ENCODE data around the gene EPN2.

EPN2 gene

GRCh38 chr17:19296786-19297778, 59.9 kb downstream of the EPN2 start:
- DNase-seq = no peak

- no peak for DNase-seq
Measured at GRCh38 chr17:19298569-19299213, 61.5 kb downstream of the EPN2 start.

- DNase-seq = no peak
Measured at GRCh38 chr17:19299214-19299747, 62.1 kb downstream of the EPN2 start.

GRCh38 chr17:19299866-19300265, 62.7 kb downstream of the EPN2 start:
- no peak for DNase-seq

GRCh38 chr17:19301274-19301951, 64.2 kb downstream of the EPN2 start:
- no peak for DNase-seq

- no peak for DNase-seq
Measured at GRCh38 chr17:19301973-19302372, 64.8 kb downstream of the EPN2 start.

GRCh38 chr17:19302791-19303331, 65.7 kb downstream of the EPN2 start:
- no peak for DNase-seq

GRCh38 chr17:19303367-19303776, 66.2 kb downstream of the EPN2 start:
- DNase-seq = no peak

GRCh38 chr17:19304209-19304608, 67.0 kb downstream of the EPN2 start:
- peak; percentile 81 for DNase-seq

- DNase-seq = peak; percentile 23
Measured at GRCh38 chr17:19304751-19305150, 67.6 kb downstream of the EPN2 start.

- DNase-seq = peak; percentile 75
Measured at GRCh38 chr17:19305256-19305655, 68.1 kb downstream of the EPN2 start.

- DNase-seq = peak; percentile 49
Measured at GRCh38 chr17:19305761-19306159, 68.6 kb downstream of the EPN2 start.

GRCh38 chr17:19306160-19307111, 69.3 kb downstream of the EPN2 start:
- peak; percentile 2 for DNase-seq

- no peak for DNase-seq
Measured at GRCh38 chr17:19307521-19307920, 70.4 kb downstream of the EPN2 start.

GRCh38 chr17:19308398-19308797, 71.2 kb downstream of the EPN2 start:
- DNase-seq = no peak

- DNase-seq = no peak
Measured at GRCh38 chr17:19309701-19310100, 72.5 kb downstream of the EPN2 start.

GRCh38 chr17:19310151-19310550, 73.0 kb downstream of the EPN2 start:
- no peak for DNase-seq

GRCh38 chr17:19311016-19311415, 73.8 kb downstream of the EPN2 start:
- DNase-seq = no peak

- no peak for DNase-seq
Measured at GRCh38 chr17:19311421-19312215, 74.5 kb downstream of the EPN2 start.

- DNase-seq = no peak
Measured at GRCh38 chr17:19312406-19312805, 75.2 kb downstream of the EPN2 start.

All from OCI-M1 (cell line).